H1 (cell line): Measurements from ENCODE around the gene SRSF3. TPM values are rescaled to one million over a fixed set of nuclear protein-coding genes. Genes with fewer than 3 reads are reported as not detected.

Source experiments
- CTCF ChIA-PET: fragments of 300-600 bp; sonication (Branson Sonifier 250); formaldehyde crosslinking; loops from one replicate; lab custom pipeline; 2021; ENCODE audit not compliant: partially characterized antibody; lab: Charles Lee
- POLR2A ChIA-PET: fragments of 300-600 bp; sonication (Branson Sonifier 250); formaldehyde crosslinking; loops from one replicate; lab custom pipeline; 2021; ENCODE audit warnings: inconsistent platforms; ENCODE audit not compliant: partially characterized antibody; lab: Charles Lee
- DNase-seq, 2 experiments: peaks; one replicate each; pipeline versions ENCODE4 v3.0.0 to v3.0.0-alpha.2; 2010 to 2022; ENCODE audit warnings: low spot score in 2 of 2, low read depth in 1 of 2, mixed read lengths in 1 of 2
- FAIRE-seq: peaks from 2 replicates; lab custom pipeline; 2011; peaks lifted over from hg19 to GRCh38; lab: Jason Lieb, UNC
- H2AFZ ChIP-seq: 2 replicates; pipeline ENCODE4 v1.8.1; 2012; ENCODE audit warnings: low read length, inconsistent platforms
- H2AK5ac ChIP-seq: 2 replicates; pipeline ENCODE4 v1.6.1; 2013; ENCODE audit warnings: low read depth, low read length
- H2BK120ac ChIP-seq: replicated peaks from 2 replicates; pipeline ENCODE3; 2013; ENCODE audit warnings: low read depth, low read length, inconsistent platforms
- H2BK12ac ChIP-seq: 2 replicates; pipeline ENCODE4 v1.6.1; 2013; ENCODE audit warnings: low read depth, low read length
- H2BK15ac ChIP-seq: 2 replicates; pipeline ENCODE4 v1.6.1; 2013; ENCODE audit warnings: low read length
- H2BK20ac ChIP-seq: 2 replicates; pipeline ENCODE4 v1.6.1; 2013; ENCODE audit warnings: low read length
- H2BK5ac ChIP-seq: 2 replicates; pipeline ENCODE4 v1.6.1; 2013; ENCODE audit warnings: low read depth, low read length
- H3K14ac ChIP-seq: 2 replicates; pipeline ENCODE4 v1.6.1; 2013; ENCODE audit warnings: inconsistent platforms; ENCODE audit not compliant: insufficient read length
- H3K18ac ChIP-seq: 2 replicates; pipeline ENCODE4 v1.6.1; 2013; ENCODE audit warnings: low read length; ENCODE audit errors: extremely low read depth
- H3K23ac ChIP-seq: 2 replicates; pipeline ENCODE4 v1.6.1; 2013; ENCODE audit warnings: inconsistent platforms; ENCODE audit not compliant: insufficient read length
- H3K23me2 ChIP-seq: 2 replicates; pipeline ENCODE4 v1.6.1; 2013; ENCODE audit warnings: low read depth, low read length
- H3K27ac ChIP-seq: 2 replicates; pipeline ENCODE4 v1.6.1; 2011; ENCODE audit warnings: low read depth, low read length, inconsistent platforms
- H3K27me3 ChIP-seq, 4 experiments: replicated peaks in 1 of 4; 1 replicate in 1 of 4; 2 replicates in 3 of 4; pipeline versions ENCODE4 v1.6.1 to v1.8.1; 2011 to 2013; ENCODE audit warnings: low read length in 3 of 4, mild to moderate bottlenecking in 3 of 4, inconsistent platforms in 2 of 4, mixed read lengths in 2 of 4, moderate library complexity in 1 of 4; ENCODE audit not compliant: control insufficient read depth in 3 of 4, insufficient read depth in 3 of 4; ENCODE audit errors: extremely low read depth in 1 of 4
- H3K36me3 ChIP-seq, 4 experiments: 2 replicates each; pipeline versions ENCODE4 v1.6.1 to v1.8.1; 2011 to 2013; ENCODE audit warnings: mild to moderate bottlenecking in 4 of 4, low read length in 3 of 4, moderate library complexity in 2 of 4, control low read depth in 1 of 4, inconsistent platforms in 1 of 4; ENCODE audit not compliant: insufficient read depth in 4 of 4, control insufficient read depth in 2 of 4
- H3K4ac ChIP-seq: replicated peaks from 2 replicates; pipeline ENCODE3; 2013; ENCODE audit warnings: low read length, low read depth, mixed read lengths, inconsistent platforms; ENCODE audit not compliant: insufficient read length
- H3K4me1 ChIP-seq, 4 experiments: replicated peaks in 1 of 4; 1 replicate in 1 of 4; 2 replicates in 3 of 4; pipeline versions ENCODE4 v1.6.1 to v1.8.1; 2011 to 2013; ENCODE audit warnings: low read length in 3 of 4, inconsistent platforms in 2 of 4, mixed read lengths in 1 of 4; ENCODE audit not compliant: insufficient read depth in 4 of 4, control insufficient read depth in 3 of 4
- H3K4me2 ChIP-seq, 2 experiments: 2 replicates each; pipeline versions ENCODE4 v1.6.1 to v1.8.1; 2011 to 2013; ENCODE audit warnings: low read depth in 2 of 2, low read length in 2 of 2, control low read depth in 1 of 2, inconsistent platforms in 1 of 2, mild to moderate bottlenecking in 1 of 2; ENCODE audit not compliant: insufficient read depth in 1 of 2
- H3K4me3 ChIP-seq, 4 experiments: fragments of 200-600, 300-600 bp in 1 of 4; sonication (generic), shearing (Covaris generic), sonication (Bioruptor Twin) in 1 of 4; 2 replicates each; pipeline versions ENCODE4 v1.5.1 to v1.8.1; 2011 to 2016; ENCODE audit warnings: low read length in 4 of 4, low read depth in 3 of 4, control low read depth in 2 of 4, inconsistent platforms in 2 of 4, mild to moderate bottlenecking in 2 of 4, mixed read lengths in 1 of 4, moderate library complexity in 1 of 4; ENCODE audit not compliant: insufficient read depth in 2 of 4; ENCODE audit errors: extremely low read depth in 1 of 4
- H3K56ac ChIP-seq: replicated peaks from 2 replicates; pipeline ENCODE3; 2013; ENCODE audit warnings: low read depth, mild to moderate bottlenecking, mixed read lengths, low read length, inconsistent platforms; ENCODE audit not compliant: insufficient read length
- H3K79me1 ChIP-seq: 2 replicates; pipeline ENCODE4 v1.6.1; 2013; ENCODE audit warnings: low read depth, low read length, control low read depth
- H3K79me2 ChIP-seq, 2 experiments: 2 replicates each; pipeline versions ENCODE4 v1.6.1 to v1.8.1; 2012 to 2013; ENCODE audit warnings: low read length in 2 of 2, mild to moderate bottlenecking in 2 of 2, inconsistent platforms in 1 of 2; ENCODE audit not compliant: insufficient read depth in 2 of 2, control insufficient read depth in 1 of 2
- H3K9ac ChIP-seq, 4 experiments: replicated peaks in 1 of 4; 1 replicate in 1 of 4; 2 replicates in 3 of 4; pipeline versions ENCODE4 v1.6.1 to v1.8.1; 2011 to 2013; ENCODE audit warnings: low read depth in 3 of 4, low read length in 3 of 4, control low read depth in 2 of 4, mild to moderate bottlenecking in 2 of 4, moderate library complexity in 2 of 4, inconsistent platforms in 1 of 4; ENCODE audit errors: extremely low read depth in 1 of 4
- H3K9me3 ChIP-seq, 2 experiments: 2 replicates each; pipeline versions ENCODE4 v1.6.1 to v1.8.1; 2012 to 2013; ENCODE audit warnings: mild to moderate bottlenecking in 2 of 2, moderate library complexity in 2 of 2, control low read depth in 1 of 2, inconsistent platforms in 1 of 2, low read depth in 1 of 2, low read length in 1 of 2, mixed read lengths in 1 of 2; ENCODE audit not compliant: insufficient read depth in 2 of 2
- H4K20me1 ChIP-seq, 2 experiments: replicated peaks in 1 of 2; 2 replicates each; pipeline versions ENCODE3 to v1.8.1; 2011 to 2013; ENCODE audit warnings: inconsistent platforms in 2 of 2, low read length in 2 of 2, mild to moderate bottlenecking in 1 of 2; ENCODE audit not compliant: insufficient read depth in 2 of 2, control insufficient read depth in 1 of 2
- H4K5ac ChIP-seq: 2 replicates; pipeline ENCODE4 v1.6.1; 2013; ENCODE audit warnings: low read length, low read depth, mixed read lengths, inconsistent platforms; ENCODE audit not compliant: insufficient read length
- H4K8ac ChIP-seq: 2 replicates; pipeline ENCODE4 v1.8.0; 2013; ENCODE audit warnings: mild to moderate bottlenecking, moderate library complexity, low read length, inconsistent platforms; ENCODE audit not compliant: insufficient read depth; ENCODE audit errors: extremely low read depth
- H4K91ac ChIP-seq: replicated peaks from 2 replicates; pipeline ENCODE3; 2013; ENCODE audit warnings: low read length, mixed read lengths, inconsistent platforms; ENCODE audit not compliant: insufficient read length
- BACH1 ChIP-seq: IDR thresholded peaks from 2 replicates; pipeline ENCODE4 v1.6.1; 2012; ENCODE audit warnings: low read length, improper control_type of control experiment
- CHD1 ChIP-seq: IDR thresholded peaks from 2 replicates; pipeline ENCODE4 v1.6.1; 2012; ENCODE audit warnings: low read depth, low read length, improper control_type of control experiment
- CHD2 ChIP-seq: IDR thresholded peaks from 2 replicates; pipeline ENCODE4 v1.6.1; 2012; ENCODE audit warnings: low read length, improper control_type of control experiment
- FOSL1 ChIP-seq: IDR thresholded peaks from 2 replicates; pipeline ENCODE4 v1.6.1; 2011; ENCODE audit warnings: mild to moderate bottlenecking, low read depth, low read length, moderate library complexity; ENCODE audit not compliant: insufficient read depth
- GTF2F1 ChIP-seq: IDR thresholded peaks from 2 replicates; pipeline ENCODE4 v1.6.1; 2012; ENCODE audit warnings: low read depth, low read length, improper control_type of control experiment, borderline replicate concordance
- JUND ChIP-seq: IDR thresholded peaks from 2 replicates; pipeline ENCODE4 v1.6.1; 2011; ENCODE audit warnings: mild to moderate bottlenecking, improper control_type of control experiment, low read length
- NANOG ChIP-seq: IDR thresholded peaks from 2 replicates; pipeline ENCODE4 v1.6.1; 2011; ENCODE audit warnings: low read length, low read depth, mild to moderate bottlenecking, inconsistent platforms; ENCODE audit not compliant: insufficient read depth, poor library complexity, severe bottlenecking
- PHF8 ChIP-seq: fragments of 200-600 bp; sonication (generic); conservative IDR thresholded peaks from 2 replicates; pipeline ENCODE4 v1.7.1; 2012; ENCODE audit warnings: low read depth, mild to moderate bottlenecking, inconsistent platforms, low read length, moderate library complexity
- POLR2A ChIP-seq, 2 experiments: IDR thresholded peaks; 1 replicate in 1 of 2; 2 replicates in 1 of 2; pipeline ENCODE4 v1.6.1; 2011; ENCODE audit warnings: low read depth in 2 of 2, low read length in 2 of 2, mild to moderate bottlenecking in 2 of 2; ENCODE audit errors: control extremely low read depth in 1 of 2
- YY1 ChIP-seq: IDR thresholded peaks from 2 replicates; pipeline ENCODE4 v1.6.1; 2011; ENCODE audit warnings: low read depth, mild to moderate bottlenecking, low read length
- ZNF274 ChIP-seq: IDR thresholded peaks from 2 replicates; pipeline ENCODE4 v1.7.0; 2012; ENCODE audit warnings: low read length, borderline replicate concordance; ENCODE audit errors: extremely low read depth
- WGBS, 2 experiments: shearing (Covaris generic) in 1 of 2; methylation state at CpG; one replicate each; pipeline versions ENCODE4 v1.1.6 to v1.1.7; 2013 to 2015; ENCODE audit warnings: low lambda C conversion rate in 2 of 2, mixed read lengths in 2 of 2, inconsistent platforms in 1 of 2, low coverage in 1 of 2, missing lambda C conversion rate in 1 of 2; ENCODE audit not compliant: insufficient replicate concordance in 2 of 2, insufficient coverage in 1 of 2, insufficient read length in 1 of 2; ENCODE audit errors: extremely low coverage in 1 of 2, missing lambda C conversion rate in 1 of 2; 5-methylcytosine and 5-hydroxymethylcytosine counted together
- polyA plus RNA-seq, 7 experiments: library from polyadenylated mRNA; depleted of rRNA in 3 of 7; stranded (reverse) in 5 of 7; unstranded in 2 of 7; fragments of >200 nt in 5 of 7; fragments of 200-250 nt in 2 of 7; gene quantifications; 1 replicate in 5 of 7; 2 replicates in 1 of 7; 4 replicates in 1 of 7; pipeline versions ENCODE4 v1.2.1 to v1.2.3, GENCODE V29; 2011 to 2013; ENCODE audit warnings: missing spikeins in 2 of 7, mixed read lengths in 2 of 7
- total RNA-seq: library from RNA; stranded (reverse); fragmentation: NEBNext Ultra II Directional; extraction: Animal tissue kit (Norgen Biotek cat#: 25700); gene quantifications from 2 replicates; pipeline ENCODE4 v1.2.1, GENCODE V29; 2021
- TF ChIP-seq, protein P1 (sequence below): IDR thresholded peaks from 2 replicates; pipeline ENCODE4 v1.6.1; 2012; ENCODE audit warnings: low read length, inconsistent platforms

The SRSF3 gene
- total and polyA plus RNA-seq, 2 of the 8 experiments (the other 6 are each of a cell fraction or from before 2014, with no cell fraction given): 471 to 689 TPM

DNA sequence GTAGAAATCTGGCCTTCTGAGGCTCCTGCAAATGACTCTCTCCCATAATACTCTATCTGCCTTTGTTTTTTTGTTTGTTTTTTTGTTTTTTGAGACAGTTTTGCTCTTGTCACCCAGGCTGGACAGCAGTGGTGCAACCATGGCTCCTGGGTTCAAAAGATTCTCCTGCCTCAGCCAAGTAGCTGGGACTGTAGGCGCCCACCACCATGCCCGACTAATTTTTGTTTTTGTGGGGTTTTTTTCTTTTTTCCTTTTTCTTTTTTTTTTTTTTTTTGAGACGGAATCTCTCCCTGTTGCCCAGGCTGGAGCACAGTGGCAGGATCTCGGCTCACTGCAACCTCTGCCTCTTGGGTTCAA is 30.3 kb upstream of the SRSF3 start:
- DNase-seq (no peak), FAIRE-seq (no peak)
- H3K36me3 ChIP-seq: no peaks in the 10 kb centered on the region
- H3K4me1 ChIP-seq: peaks cover 0 to 3% (median 0%) of the 10 kb centered on the region in 4 experiments; a peak in 1 of 7 replicates
- no peak overlapping the region for H2BK5ac ChIP-seq
- H2AFZ ChIP-seq: no peak overlapping the region
- no peak overlapping the region for H3K56ac ChIP-seq
- H3K79me1 ChIP-seq: no peaks in the 10 kb centered on the region
- H2BK120ac ChIP-seq: no peak overlapping the region
- H3K23me2 ChIP-seq: no peaks in the 10 kb centered on the region
- H4K5ac ChIP-seq: no peak overlapping the region
- H3K14ac ChIP-seq: no peak overlapping the region
- no peaks in the 10 kb centered on the region for H3K27me3 ChIP-seq
- no peak overlapping the region for H3K4ac ChIP-seq
- no peaks in the 10 kb centered on the region for H3K79me2 ChIP-seq
- no peak overlapping the region for H3K4me2 ChIP-seq
- H3K18ac ChIP-seq: no peak overlapping the region
- CTCF ChIA-PET: interaction anchor here (1.3 to 3.4 kb wide), 2 partner anchors 12 to 15 kb away, joined by 6 to 14 read pairs; no protein-coding TSS in a partner anchor
- H2BK20ac ChIP-seq: no peak overlapping the region
- H3K27ac ChIP-seq: no peak overlapping the region
- no peak overlapping the region for H3K23ac ChIP-seq
- H3K9me3 ChIP-seq: no peaks in the 10 kb centered on the region
- no peak overlapping the region for H2BK15ac ChIP-seq
- no peak overlapping the region for H2BK12ac ChIP-seq
- POLR2A ChIA-PET: interaction anchor here (0.6 to 1.7 kb wide), 4 partner anchors 15 to 40 kb away, joined by 3 to 6 read pairs (median 3); no protein-coding TSS in a partner anchor
- no peak overlapping the region for H3K9ac ChIP-seq
- 84% methylated on average over 3 of the region's 4 CpGs; no CpG with 5 or more reads in 1 of the 2 experiments for WGBS, 2 experiments
- no peak overlapping the region for H2AK5ac ChIP-seq
- no peak overlapping the region for H4K8ac ChIP-seq
- H4K91ac ChIP-seq: no peak overlapping the region
- H3K4me3 ChIP-seq: no peak overlapping the region
- H4K20me1 ChIP-seq: no peaks in the 10 kb centered on the region
- TF ChIP-seq GTF2F1: no peak
- no peak for TF ChIP-seq JUND
- TF ChIP-seq ZNF274: no peak
- TF ChIP-seq POLR2A (IDR thresholded peaks at IDR 0.05; ENCODE audit: control extremely low read depth in 1 of 2, low read depth in 2 of 2, low read length in 2 of 2): no peak
- TF ChIP-seq FOSL1: no peak
- no peak for TF ChIP-seq BACH1
- TF ChIP-seq, protein P1, sequence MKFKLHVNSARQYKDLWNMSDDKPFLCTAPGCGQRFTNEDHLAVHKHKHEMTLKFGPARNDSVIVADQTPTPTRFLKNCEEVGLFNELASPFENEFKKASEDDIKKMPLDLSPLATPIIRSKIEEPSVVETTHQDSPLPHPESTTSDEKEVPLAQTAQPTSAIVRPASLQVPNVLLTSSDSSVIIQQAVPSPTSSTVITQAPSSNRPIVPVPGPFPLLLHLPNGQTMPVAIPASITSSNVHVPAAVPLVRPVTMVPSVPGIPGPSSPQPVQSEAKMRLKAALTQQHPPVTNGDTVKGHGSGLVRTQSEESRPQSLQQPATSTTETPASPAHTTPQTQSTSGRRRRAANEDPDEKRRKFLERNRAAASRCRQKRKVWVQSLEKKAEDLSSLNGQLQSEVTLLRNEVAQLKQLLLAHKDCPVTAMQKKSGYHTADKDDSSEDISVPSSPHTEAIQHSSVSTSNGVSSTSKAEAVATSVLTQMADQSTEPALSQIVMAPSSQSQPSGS: no peak
- TF ChIP-seq CHD2: no peak
- no peak for TF ChIP-seq YY1
- TF ChIP-seq PHF8: no peak
- TF ChIP-seq NANOG: no peak
- TF ChIP-seq CHD1: no peak
